ENCODE measurements around the gene PSMC3.

GRCh38 chr11:47394050-47394321 lies 32.3 kb downstream of the PSMC3 start:
- no peak for TF ChIP-seq CTCF (IDR thresholded peaks at IDR 0.05; ENCODE audit: insufficient read depth, low read depth, low read length)
- no peak for TF ChIP-seq EZH2 (IDR thresholded peaks at IDR 0.05; ENCODE audit: insufficient read depth, low read length)

Data from astrocyte (in vitro differentiated cells and primary cell).